Stimulated activated CD4-positive, alpha-beta T cell treated with anti-CD3 and anti-CD28 coated beads, TNF-alpha, amount 100 ng/mL, for 1 hour (primary cell): Measurements from ENCODE around the gene CAPZB.

Experiments used
- DNase-seq, 3 donors: peaks; one replicate each; pipeline ENCODE4 v3.0.0-alpha.2; 2020; ENCODE audit warnings: low read depth in 3 of 3, low spot score in 1 of 3

The CAPZB gene

DNA sequence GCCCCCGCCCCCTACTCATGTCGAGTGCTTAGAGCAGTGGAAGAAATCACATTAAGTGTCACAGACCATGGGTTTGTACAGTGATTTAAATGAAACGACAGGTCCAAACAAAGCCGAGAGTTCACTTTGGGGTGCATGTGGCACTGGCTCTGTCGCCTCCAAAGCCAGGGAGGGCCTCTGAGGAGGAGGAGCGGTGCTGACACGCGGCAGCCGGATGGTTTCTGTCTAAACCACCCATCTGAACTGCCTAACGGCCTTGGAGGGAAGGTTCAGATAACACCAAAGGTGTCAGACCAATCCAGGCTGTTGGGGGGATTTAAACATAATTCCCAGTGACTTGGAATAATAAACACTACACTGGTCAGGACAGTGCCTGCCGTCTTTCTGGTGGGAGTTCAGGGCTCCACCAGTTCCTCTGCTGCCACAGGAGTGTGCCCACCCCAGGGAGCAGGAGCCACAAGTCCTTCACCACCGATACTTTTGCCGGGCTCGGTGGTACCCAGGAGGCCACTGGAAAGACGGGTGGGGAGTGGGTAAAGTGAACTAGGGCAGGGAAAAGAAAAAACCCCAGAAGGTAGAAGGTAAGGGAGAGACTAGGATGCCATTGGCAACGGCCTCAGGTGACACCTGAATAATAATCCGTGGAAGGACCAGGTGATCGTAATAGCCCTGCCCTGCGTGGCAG is 95.0 kb downstream of the CAPZB start:
- DNase-seq = no peak

DNA sequence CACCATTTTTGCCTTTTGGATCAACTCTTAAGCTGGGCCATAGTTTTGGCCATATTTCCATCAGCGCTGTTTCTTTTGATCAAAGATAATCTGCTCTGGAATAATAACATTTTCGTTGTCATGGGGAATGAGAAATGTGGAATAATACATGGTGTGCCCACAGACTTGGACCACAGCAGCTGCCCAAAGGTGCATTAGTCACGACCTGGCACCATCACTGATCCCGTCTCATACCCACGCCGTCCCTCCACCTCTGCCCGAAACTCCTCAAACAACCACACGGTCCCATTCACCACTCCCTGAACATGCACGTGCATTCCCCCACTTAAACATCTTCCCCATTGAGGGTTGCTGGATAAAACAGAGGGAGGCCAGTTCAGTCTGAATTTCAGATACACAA is 96.4 kb downstream of the CAPZB start:
- no peak for DNase-seq

DNA sequence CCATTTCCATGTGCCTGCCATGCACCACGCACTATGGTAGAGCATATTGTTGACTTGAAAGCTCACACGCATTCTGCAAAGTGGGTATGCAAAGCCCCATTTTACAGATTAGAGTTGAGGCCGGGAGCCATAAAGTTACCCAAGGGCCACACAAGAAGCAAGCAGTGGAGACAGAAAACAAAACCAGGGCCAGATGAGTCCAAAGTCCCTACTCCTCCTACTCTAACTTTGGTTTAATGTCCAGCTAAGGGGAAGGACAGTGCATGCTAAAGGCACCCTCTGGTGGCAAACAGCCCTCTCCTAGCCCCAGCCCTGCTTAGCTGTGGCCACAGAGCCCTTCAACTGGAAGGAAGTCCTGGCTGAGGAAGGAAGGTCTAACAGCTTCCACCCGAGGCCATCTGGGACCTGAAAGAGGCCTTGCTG is 98.3 kb downstream of the CAPZB start:
- no peak for DNase-seq

DNA sequence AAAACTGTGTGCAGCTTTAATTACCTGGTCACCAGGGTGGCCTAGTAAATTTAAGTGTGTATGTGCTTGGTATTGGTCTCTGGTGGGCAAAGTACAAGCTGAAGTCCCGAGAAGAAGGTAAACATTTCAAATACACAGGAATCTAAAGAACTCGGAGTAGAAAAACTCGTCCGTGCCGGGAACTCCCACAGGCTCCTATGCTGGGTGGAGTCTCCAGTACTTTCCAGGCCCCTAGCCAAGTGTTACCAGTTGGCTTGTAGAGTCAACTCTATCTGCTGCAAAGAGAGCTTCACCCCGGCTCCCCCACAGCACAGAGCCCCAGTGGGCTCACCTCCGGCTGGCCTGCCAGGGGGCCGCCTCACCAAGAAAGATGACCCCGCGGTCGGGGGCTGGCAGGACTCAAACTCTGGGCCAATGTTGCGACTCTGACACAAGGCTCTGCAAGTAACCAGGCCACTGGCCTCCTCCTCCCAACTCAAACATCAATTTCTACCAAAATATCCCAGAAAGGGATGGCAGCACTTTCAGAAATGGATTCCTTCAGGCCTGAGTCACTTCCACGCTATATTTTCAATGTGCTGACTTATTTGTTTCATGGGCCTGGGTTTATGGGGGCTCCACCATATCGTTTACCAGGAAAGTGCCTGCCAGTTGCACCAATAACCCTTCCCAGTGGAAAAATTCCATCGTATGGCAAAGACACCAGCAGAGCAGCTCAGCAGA is 99.3 kb downstream of the CAPZB start:
- DNase-seq = no peak

DNA sequence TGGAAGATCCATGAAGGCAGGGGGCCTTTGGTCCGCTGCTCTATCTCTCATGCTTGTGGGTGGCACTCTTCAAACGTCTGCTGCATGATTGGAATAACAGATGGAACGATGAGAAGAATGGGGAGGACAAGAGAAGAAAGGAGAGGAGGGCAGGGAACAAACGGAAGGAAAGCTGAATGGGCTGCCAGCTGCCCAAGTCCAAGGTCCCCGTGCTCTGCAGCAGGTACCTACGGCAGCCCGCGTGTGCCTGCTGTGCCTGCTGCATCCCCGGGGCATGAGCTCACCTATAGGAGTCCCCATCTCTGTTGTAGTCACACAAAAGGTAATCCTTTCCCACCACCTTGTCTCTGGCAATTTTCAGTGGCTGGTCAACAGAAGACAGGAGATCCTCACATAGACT is 100.1 kb downstream of the CAPZB start:
- DNase-seq = no peak

DNA sequence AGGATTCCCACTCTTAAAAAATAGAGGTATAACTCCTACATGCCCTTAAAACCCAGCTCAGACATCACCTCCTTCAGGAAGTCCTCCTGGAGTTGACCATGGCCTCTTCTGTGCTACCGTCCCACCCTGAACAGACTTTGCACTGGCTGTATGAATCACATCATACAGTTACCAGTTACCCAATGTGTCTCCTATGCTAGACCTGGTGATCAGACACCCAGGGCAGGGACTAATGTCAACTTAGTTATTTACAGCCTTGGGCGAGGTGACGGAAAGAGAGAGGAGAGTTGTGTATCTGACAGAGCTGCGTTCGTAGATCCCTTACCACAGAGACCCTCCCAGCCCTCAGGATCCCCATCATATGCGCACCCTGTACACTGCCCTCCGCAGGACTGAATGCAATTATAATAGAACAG is 100.6 kb downstream of the CAPZB start:
- no peak for DNase-seq

DNA sequence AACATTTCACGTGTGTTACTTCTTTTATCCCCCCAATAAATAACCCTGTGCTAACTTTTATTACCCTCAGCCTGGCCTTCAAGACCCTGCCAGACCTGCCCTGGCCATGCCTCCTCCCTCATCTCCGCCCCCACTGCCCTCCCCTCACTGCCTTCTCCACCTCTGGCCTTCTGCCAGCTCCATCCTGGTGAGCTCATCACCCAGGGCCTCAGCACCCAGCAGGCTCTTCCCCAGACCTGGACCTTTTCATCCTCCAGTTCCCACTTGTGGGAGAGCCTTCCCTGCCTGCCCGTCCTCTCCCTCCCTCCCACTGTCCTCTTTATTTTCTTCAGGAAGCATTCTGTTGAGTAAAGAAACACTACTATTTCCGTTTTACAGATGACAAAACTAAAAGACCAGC is 101.2 kb downstream of the CAPZB start:
- DNase-seq = no peak

DNA sequence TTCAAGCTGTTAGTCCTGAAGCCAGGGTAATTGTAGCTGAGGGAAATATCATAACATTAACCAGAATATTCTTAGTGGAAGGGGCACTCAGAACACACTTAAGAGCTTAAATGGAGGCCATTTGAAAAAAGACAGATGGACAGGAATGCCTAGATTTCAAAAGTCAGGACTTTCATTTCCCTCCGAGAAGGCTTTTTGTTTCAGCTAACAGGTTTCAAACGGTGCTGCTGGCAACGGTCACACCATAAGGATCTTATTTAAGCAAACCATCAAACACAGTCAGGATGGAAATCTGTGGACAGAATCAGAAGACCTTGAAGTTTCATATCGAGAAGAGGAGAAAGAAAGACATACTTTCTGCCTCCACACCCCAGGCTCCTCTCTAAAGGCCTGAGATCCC is 103.1 kb downstream of the CAPZB start:
- no peak for DNase-seq

DNA sequence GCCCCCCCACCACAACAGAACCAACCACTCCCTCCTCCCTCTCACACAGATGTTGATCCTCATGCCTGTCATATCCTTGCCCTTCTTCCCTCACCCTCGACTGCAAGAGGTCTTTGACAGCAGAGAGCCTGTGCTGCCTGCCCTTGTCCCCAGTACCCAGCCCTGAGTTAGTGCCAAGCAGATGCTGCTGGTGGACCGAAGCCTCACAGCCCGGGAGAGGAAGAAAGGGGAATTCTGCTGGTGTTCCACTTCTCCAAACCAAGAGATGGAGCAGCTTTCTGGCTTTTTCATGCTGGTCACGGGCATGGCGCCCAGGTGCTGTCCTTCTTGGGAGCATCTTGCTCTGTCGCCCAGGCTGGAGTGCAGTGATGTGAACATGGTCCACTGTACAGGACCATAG is 104.1 kb downstream of the CAPZB start:
- no peak for DNase-seq

DNA sequence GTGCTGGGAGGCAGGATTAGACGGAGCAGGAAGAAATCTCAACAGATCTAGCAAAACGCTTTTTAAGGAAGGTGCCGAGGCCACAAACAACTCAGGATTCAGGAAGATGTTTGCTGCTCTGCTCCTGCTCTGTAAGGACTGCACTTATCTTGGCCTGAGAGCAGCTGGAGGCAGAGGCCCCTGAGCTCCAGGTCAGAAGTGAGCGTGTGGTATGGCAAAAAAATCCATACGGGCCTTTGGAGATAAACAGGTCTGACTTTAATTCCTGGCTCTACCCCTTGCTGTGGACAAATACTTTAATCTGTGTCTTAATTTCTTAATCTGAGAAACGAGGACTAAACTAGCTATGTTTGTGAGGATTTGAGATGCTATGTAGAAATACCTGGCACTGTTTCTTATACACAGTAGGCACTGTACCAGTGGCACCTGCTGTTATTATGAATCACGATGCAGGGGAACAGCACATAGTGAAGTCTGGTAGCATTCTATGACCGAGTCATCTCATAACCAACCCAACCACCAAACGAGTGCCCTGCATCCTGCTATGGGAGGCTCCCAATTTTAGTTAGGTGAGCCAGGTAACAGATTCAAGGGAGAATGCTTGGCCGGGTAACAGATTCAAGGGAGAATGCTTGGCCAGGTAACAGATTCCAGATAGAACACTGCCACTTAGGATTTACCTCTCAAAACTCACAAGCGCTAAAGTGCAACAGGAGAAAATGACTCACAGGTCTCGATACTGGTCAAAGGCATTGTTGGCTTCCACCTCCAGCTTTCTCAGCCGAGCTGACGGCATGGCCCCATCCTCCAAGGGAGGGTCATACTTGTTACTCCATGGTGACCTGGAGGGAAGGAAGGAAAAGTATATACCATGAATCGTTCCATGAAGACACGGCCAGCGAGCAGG is 107.3 kb downstream of the CAPZB start:
- DNase-seq = no peak

DNA sequence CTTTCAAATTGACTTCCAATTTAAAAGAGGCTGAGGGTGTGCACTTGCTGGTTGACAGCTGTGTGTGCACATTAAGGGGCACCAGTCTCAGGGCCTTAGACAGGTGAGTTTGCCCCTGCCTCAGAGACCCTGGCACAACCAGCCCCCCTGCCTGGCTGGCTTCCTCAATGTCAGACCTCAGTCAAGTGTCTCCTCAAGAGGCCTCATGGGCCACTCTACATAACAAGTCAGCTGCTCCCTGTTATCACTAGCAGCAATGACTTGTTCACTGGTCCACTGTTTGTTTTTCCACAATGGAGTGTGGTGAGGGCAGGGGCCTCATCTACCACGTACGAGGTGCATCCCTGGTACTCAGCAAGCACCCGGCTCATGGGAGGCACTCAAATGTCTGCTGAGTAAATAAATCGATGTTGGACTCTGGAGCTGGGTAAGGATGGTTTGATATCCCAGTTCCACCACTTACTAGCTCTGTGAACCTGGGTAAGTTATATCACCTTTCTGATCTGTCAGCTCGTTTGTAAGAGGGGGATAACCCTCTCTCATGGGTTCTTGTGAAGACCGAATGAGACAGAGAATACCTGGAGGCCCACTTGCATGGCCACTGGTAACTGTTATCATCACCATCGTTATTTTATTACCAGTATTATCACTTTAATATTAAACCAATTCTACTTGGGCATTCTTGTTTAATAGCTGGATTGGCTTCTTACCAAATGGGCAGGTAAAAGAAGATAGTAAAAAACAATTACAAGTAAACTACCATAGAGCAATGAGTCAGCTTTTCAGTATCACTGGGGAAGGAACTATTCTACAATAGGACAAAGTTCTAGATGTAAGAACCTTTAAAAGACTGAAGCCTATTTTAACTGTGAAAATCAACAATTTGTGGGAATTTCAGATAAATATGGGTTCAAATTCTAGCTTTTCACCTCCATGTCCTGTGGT is 108.6 kb downstream of the CAPZB start:
- DNase-seq = no peak

DNA sequence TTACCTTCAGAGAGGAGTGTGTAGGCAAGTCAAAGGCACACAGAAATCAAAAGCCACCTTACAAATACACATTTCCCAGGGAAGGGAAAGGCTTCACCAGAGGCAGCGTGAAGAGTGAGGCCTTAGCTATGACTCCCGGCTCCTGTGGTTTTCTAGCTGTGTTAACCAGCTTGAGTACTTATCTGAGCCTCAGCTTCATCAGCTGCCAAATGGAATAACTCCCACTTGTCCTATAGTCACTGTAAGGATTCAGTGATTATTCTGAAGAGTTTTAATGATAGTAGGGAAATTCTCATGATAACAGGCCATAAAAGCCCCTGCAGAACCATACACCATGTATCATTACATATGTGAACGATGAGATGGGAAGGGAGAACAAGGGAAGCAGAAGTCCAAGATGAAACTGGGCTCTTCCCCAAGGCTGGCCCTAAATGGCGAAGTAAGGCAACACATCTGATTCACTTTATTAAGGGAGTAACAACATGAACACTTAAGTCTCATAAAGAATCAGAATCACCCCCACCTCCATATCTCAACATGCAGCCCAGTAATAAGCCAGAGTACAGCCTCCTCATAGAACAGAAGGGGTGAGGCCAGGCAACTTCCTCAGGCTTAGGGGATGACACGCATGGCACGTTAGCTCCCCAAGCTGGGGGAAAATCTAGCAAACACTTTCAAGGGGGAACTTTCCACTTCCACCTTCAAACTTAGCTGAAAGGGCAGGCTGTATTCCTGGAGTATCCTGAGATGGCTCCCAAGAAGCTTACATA is 109.5 kb downstream of the CAPZB start:
- DNase-seq = no peak

DNA sequence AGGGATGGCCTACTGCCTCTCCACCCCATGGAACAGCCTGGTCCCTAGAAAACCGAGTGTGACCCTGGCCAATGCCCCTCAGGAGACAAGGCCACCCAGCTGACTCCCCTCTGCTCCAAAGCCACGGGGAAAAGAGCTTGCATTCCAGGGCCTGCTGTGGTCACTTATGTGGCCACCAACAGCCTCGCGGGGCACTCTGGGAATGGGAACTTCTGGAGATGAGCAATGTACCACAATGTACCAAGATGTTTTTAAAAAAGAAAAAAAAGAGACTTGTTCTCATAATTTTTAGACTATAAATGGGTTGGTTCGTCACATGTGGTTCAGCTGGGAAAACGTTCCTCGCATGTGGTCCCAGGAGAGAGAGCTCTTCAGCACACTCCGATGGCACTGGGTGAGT is 110.4 kb downstream of the CAPZB start:
- DNase-seq = no peak

DNA sequence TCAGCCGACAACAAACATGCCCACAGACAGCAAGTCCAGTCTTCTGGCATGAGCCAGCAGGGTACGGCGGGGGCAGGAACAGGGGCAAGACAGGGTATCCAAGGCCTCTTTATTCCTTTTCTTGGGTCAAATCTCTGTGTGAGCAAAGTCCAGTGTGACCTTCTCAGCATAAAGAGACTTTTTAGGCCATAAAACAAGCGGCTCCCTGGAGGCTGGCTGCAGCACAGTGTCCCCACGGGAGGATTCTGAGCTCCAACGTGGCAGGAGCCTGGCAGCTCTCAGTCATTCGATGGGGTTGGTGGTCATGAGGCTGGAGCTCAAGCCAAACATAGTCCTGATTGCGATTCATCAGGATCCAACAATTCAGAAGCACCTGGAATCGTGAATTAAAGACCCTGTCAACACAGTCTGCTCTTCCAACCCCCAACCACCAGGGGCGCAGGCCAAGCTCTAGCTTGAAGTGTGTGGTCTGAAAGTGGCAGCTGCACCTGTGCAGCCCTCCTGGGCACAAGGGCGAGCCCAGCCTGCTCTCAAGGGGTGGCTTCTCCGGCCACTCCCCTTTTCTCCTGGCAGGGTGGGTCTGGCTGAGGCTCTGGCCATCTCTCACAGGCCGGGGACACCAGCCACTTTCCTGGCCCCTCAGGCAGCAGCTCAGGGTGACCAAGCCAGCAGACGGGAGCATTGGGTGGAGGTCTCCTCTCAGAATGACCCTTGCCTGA is 111.1 kb downstream of the CAPZB start:
- no peak for DNase-seq

DNA sequence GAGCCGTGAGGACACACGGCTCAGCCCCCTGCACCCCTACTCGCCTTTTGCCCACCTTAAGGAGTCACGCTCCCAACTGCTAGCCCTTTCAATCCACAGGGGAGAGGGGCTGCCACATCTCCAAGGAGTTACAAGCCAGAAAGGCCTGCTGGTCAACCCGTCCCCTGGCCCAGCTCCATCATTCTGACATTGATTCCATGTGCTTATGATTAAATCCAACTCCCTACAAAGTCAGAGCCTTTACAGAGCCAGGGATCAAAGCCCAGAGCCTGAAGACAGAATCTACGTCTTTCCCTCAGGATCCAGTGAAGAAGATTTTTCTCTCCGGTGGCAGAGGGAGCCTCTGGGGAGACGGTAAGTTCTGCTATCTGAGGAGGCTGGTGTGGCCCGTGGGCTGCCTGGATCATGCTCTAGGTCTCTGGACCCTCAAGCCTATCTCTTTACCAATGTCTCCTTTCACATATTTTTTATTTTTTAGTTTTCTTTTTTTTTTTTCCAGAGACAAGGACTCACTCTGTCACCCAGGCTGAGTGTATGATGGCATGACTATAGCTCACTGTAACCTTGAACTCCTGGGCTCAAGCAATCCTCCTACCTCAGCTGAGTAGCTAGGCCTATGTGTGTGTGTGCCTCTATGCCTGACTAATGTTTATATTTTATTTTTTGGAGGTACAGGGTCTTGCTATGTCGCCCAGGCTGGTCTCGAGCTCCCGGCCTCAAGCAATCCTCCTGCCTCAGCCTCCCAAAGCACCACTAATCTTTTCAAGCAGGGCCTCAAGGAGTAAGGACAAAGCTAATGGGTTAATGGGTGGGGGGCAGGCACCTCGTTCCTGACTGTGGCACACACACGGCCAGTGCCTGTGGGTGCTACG is 111.9 kb downstream of the CAPZB start:
- no peak for DNase-seq

DNA sequence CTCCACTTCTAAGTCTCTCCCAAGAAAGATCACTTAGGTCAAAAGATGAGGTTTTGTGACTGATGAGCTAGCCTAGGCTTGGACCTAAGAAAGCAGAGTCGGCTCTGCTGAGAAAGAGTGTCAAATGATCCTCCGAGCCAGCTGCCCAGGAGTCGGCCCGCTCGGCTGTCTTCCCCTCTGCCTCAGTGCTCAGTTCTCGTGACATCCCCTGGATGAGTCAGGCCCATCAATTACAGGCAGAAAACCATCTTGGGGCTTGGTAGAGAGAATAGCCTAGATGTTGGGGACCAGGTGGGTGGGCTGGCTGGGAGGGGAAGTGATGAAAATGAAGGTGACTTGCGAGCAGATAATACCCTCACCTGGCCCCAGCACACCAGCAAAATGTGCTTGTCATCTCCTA is 112.7 kb downstream of the CAPZB start:
- DNase-seq = no peak

DNA sequence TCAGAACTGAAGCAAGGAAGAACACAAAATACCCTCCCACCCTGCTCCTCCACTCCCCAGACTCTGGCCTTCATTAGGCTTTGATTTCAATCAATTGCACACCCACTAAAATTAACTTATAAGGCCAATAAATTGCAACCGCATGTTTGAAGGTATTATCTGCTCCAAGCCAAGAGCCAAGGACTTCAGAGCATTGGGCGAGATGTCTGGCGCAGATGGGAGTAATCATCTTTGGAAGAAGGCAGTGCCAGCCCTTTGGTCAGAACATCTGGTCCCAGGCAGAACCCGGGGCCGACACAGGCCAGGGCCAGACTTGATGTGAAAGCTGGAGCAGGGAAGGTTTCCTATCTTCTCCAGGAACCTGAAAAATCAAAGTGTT is 113.2 kb downstream of the CAPZB start:
- no peak for DNase-seq
